HEK293 (cell line): ENCODE results near the gene DLL4.

Source experiments
- ZNF114 ChIP-seq: fragments of 450-650 bp; formaldehyde crosslinking; IDR thresholded peaks from 2 replicates; pipeline ENCODE4 v1.5.0; 2017; ENCODE audit warnings: missing biosample characterization, missing genetic modification characterization
- ZNF404 ChIP-seq: fragments of 450-650 bp; formaldehyde crosslinking; IDR thresholded peaks from 2 replicates; pipeline ENCODE4 v1.5.1; 2017; ENCODE audit warnings: missing biosample characterization, missing genetic modification characterization
- ZNF571 ChIP-seq: fragments of 450-650 bp; formaldehyde crosslinking; IDR thresholded peaks from 2 replicates; pipeline ENCODE4 v1.5.0; 2017; ENCODE audit warnings: missing biosample characterization, missing genetic modification characterization
- ZNF664 ChIP-seq: fragments of 450-650 bp; formaldehyde crosslinking; IDR thresholded peaks from 2 replicates; pipeline ENCODE4 v1.5.1; 2016; ENCODE audit warnings: missing biosample characterization, missing genetic modification characterization
- ZNF792 ChIP-seq: fragments of 450-650 bp; formaldehyde crosslinking; IDR thresholded peaks from 2 replicates; pipeline ENCODE4 v1.5.1; 2016; ENCODE audit warnings: missing biosample characterization, missing genetic modification characterization
- ZNF843 ChIP-seq: fragments of 450-650 bp; formaldehyde crosslinking; IDR thresholded peaks from 2 replicates; pipeline ENCODE4 v1.5.1; 2016; ENCODE audit warnings: missing biosample characterization, missing genetic modification characterization
- TF ChIP-seq, protein P1 (sequence below): fragments of 450-650 bp; formaldehyde crosslinking; IDR thresholded peaks from 2 replicates; pipeline ENCODE4 v1.5.1; 2016; ENCODE audit warnings: missing biosample characterization, missing genetic modification characterization
- TF ChIP-seq, protein P2 (sequence below): fragments of 450-650 bp; formaldehyde crosslinking; IDR thresholded peaks from 2 replicates; pipeline ENCODE4 v1.5.1; 2016; ENCODE audit warnings: missing biosample characterization, missing genetic modification characterization
- TF ChIP-seq, protein P3 (sequence below): fragments of 450-650 bp; formaldehyde crosslinking; IDR thresholded peaks from 2 replicates; pipeline ENCODE4 v1.5.1; 2016; ENCODE audit warnings: missing biosample characterization, missing genetic modification characterization
- TF ChIP-seq, protein P4 (sequence below): fragments of 450-650 bp; formaldehyde crosslinking; IDR thresholded peaks from 2 replicates; pipeline ENCODE4 v1.5.1; 2016; ENCODE audit warnings: missing biosample characterization, missing genetic modification characterization

DNA sequence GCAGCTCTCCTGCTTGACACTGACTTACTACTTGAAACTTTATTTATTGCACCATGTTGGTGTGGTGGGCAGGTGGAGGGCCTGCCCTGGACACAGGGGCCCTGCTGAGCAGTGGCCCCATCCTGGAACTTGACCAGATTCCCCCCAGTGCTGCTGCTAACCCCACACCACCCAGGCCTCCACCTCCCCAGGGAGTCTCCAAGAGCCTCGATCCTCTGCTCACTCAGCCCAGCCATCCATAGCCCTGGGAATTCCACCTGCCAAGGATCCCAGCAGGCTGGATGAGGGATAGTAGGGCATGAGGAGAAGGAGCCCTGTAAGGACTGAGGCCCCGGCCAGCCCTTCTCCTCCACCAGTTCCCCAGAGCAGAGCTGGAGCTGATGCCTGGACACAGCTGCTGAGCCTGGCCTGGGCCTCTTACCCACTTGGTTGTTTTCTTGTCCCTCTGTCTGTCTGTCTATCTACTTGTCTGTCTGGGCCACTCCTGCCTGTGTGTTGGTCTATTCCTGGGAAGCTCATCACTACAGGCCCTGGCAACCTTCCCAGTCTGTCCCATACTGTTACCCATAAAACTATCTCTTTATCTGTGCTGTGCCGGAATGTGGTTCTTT is 26.9 kb downstream of the DLL4 start:
- TF ChIP-seq ZNF843 (tag by site-specific recombination) = no peak
- TF ChIP-seq, protein P1, sequence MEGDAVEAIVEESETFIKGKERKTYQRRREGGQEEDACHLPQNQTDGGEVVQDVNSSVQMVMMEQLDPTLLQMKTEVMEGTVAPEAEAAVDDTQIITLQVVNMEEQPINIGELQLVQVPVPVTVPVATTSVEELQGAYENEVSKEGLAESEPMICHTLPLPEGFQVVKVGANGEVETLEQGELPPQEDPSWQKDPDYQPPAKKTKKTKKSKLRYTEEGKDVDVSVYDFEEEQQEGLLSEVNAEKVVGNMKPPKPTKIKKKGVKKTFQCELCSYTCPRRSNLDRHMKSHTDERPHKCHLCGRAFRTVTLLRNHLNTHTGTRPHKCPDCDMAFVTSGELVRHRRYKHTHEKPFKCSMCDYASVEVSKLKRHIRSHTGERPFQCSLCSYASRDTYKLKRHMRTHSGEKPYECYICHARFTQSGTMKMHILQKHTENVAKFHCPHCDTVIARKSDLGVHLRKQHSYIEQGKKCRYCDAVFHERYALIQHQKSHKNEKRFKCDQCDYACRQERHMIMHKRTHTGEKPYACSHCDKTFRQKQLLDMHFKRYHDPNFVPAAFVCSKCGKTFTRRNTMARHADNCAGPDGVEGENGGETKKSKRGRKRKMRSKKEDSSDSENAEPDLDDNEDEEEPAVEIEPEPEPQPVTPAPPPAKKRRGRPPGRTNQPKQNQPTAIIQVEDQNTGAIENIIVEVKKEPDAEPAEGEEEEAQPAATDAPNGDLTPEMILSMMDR = no peak
- no peak for TF ChIP-seq ZNF114 (tag by site-specific recombination)
- TF ChIP-seq, protein P2, sequence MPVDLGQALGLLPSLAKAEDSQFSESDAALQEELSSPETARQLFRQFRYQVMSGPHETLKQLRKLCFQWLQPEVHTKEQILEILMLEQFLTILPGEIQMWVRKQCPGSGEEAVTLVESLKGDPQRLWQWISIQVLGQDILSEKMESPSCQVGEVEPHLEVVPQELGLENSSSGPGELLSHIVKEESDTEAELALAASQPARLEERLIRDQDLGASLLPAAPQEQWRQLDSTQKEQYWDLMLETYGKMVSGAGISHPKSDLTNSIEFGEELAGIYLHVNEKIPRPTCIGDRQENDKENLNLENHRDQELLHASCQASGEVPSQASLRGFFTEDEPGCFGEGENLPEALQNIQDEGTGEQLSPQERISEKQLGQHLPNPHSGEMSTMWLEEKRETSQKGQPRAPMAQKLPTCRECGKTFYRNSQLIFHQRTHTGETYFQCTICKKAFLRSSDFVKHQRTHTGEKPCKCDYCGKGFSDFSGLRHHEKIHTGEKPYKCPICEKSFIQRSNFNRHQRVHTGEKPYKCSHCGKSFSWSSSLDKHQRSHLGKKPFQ = no peak
- no peak for TF ChIP-seq ZNF404
- TF ChIP-seq, protein P3, sequence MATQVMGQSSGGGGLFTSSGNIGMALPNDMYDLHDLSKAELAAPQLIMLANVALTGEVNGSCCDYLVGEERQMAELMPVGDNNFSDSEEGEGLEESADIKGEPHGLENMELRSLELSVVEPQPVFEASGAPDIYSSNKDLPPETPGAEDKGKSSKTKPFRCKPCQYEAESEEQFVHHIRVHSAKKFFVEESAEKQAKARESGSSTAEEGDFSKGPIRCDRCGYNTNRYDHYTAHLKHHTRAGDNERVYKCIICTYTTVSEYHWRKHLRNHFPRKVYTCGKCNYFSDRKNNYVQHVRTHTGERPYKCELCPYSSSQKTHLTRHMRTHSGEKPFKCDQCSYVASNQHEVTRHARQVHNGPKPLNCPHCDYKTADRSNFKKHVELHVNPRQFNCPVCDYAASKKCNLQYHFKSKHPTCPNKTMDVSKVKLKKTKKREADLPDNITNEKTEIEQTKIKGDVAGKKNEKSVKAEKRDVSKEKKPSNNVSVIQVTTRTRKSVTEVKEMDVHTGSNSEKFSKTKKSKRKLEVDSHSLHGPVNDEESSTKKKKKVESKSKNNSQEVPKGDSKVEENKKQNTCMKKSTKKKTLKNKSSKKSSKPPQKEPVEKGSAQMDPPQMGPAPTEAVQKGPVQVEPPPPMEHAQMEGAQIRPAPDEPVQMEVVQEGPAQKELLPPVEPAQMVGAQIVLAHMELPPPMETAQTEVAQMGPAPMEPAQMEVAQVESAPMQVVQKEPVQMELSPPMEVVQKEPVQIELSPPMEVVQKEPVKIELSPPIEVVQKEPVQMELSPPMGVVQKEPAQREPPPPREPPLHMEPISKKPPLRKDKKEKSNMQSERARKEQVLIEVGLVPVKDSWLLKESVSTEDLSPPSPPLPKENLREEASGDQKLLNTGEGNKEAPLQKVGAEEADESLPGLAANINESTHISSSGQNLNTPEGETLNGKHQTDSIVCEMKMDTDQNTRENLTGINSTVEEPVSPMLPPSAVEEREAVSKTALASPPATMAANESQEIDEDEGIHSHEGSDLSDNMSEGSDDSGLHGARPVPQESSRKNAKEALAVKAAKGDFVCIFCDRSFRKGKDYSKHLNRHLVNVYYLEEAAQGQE = no peak
- TF ChIP-seq ZNF571 = no peak
- TF ChIP-seq, protein P4, sequence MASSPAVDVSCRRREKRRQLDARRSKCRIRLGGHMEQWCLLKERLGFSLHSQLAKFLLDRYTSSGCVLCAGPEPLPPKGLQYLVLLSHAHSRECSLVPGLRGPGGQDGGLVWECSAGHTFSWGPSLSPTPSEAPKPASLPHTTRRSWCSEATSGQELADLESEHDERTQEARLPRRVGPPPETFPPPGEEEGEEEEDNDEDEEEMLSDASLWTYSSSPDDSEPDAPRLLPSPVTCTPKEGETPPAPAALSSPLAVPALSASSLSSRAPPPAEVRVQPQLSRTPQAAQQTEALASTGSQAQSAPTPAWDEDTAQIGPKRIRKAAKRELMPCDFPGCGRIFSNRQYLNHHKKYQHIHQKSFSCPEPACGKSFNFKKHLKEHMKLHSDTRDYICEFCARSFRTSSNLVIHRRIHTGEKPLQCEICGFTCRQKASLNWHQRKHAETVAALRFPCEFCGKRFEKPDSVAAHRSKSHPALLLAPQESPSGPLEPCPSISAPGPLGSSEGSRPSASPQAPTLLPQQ (tag by site-specific recombination) = no peak
- TF ChIP-seq ZNF792 (tag by site-specific recombination) = no peak
- TF ChIP-seq ZNF664 (tag by site-specific recombination) = no peak
